CD8-positive, alpha-beta memory T cell (primary cell): ENCODE results near the gene OR4C6. TPM values are rescaled to one million over a fixed set of nuclear protein-coding genes. Genes with fewer than 3 reads are reported as not detected.

Experiments used
- CTCF ChIA-PET: fragments of 350-600 bp; sonication (Branson Sonifier 250); formaldehyde crosslinking; loops from one replicate; lab custom pipeline; 2021; ENCODE audit warnings: antibody characterized with exemption; lab: Charles Lee
- POLR2A ChIA-PET: fragments of 350-600 bp; sonication (Branson Sonifier 250); formaldehyde crosslinking; loops from one replicate; lab custom pipeline; 2021; ENCODE audit warnings: antibody characterized with exemption; lab: Charles Lee
- DNase-seq, 5 donors: peaks; one replicate each; pipeline versions ENCODE4 v3.0.0 to v3.0.0-alpha.2; 2020 to 2022; ENCODE audit warnings: mixed read lengths in 1 of 5
- H3K27ac ChIP-seq: one replicate; pipeline ENCODE4 v1.7.0; 2013; ENCODE audit warnings: low read depth, mild to moderate bottlenecking, low read length, moderate library complexity
- H3K27me3 ChIP-seq: 2 replicates; pipeline ENCODE4 v1.7.0; 2013; ENCODE audit warnings: low read length, mild to moderate bottlenecking; ENCODE audit not compliant: insufficient read depth, poor library complexity, severe bottlenecking
- H3K36me3 ChIP-seq: 2 replicates; pipeline ENCODE4 v1.7.0; 2013; ENCODE audit warnings: mild to moderate bottlenecking, low read length, moderate library complexity; ENCODE audit not compliant: insufficient read depth
- H3K4me1 ChIP-seq: 2 replicates; pipeline ENCODE4 v1.7.0; 2013; ENCODE audit warnings: mild to moderate bottlenecking, low read length, moderate library complexity; ENCODE audit not compliant: insufficient read depth
- H3K4me3 ChIP-seq: 2 replicates; pipeline ENCODE4 v1.7.0; 2013; ENCODE audit warnings: mild to moderate bottlenecking, low read length
- H3K9me3 ChIP-seq: 2 replicates; pipeline ENCODE4 v1.7.0; 2013; ENCODE audit warnings: mild to moderate bottlenecking, low read length
- H3K27ac Mint-ChIP-seq, 8 donors: one replicate each; pipeline ENCODE4 v1.8.0; 2020 to 2021; ENCODE audit warnings: mixed read lengths in 8 of 8, mild to moderate bottlenecking in 6 of 8, inconsistent platforms in 3 of 8, moderate library complexity in 3 of 8
- H3K27me3 Mint-ChIP-seq, 2 donors: one replicate each; pipeline ENCODE4 v1.8.0; 2020 to 2021; ENCODE audit warnings: mixed read lengths in 2 of 2, mild to moderate bottlenecking in 1 of 2, moderate library complexity in 1 of 2
- H3K36me3 Mint-ChIP-seq, 3 donors: one replicate each; pipeline ENCODE4 v1.8.0; 2020 to 2021; ENCODE audit warnings: mixed read lengths in 3 of 3, inconsistent platforms in 1 of 3, mild to moderate bottlenecking in 1 of 3
- H3K4me1 Mint-ChIP-seq, 3 donors: one replicate each; pipeline ENCODE4 v1.8.0; 2020 to 2021; ENCODE audit warnings: mixed read lengths in 3 of 3, inconsistent platforms in 1 of 3, mild to moderate bottlenecking in 1 of 3
- H3K4me3 Mint-ChIP-seq, 7 donors: one replicate each; pipeline ENCODE4 v1.8.0; 2020 to 2021; ENCODE audit warnings: mixed read lengths in 7 of 7, mild to moderate bottlenecking in 6 of 7, moderate library complexity in 4 of 7, inconsistent platforms in 2 of 7
- H3K9me3 Mint-ChIP-seq, 5 donors: one replicate each; pipeline ENCODE4 v1.8.0; 2020 to 2022; ENCODE audit warnings: mixed read lengths in 5 of 5, mild to moderate bottlenecking in 3 of 5, moderate library complexity in 2 of 5, inconsistent platforms in 1 of 5
- polyA plus RNA-seq: library from polyadenylated mRNA; unstranded; fragments of 300-500 nt; fragmentation: Illumina TruSeq; gene quantifications from one replicate; pipeline ENCODE4 v1.2.3, GENCODE V29; 2021
- total RNA-seq, 2 experiments: library from RNA; stranded (reverse); gene quantifications; one replicate each; pipeline ENCODE4 v1.2.3, GENCODE V29; 2021

Gene OR4C6
- total RNA-seq (not detected), polyA plus RNA-seq (not detected)

GRCh38 chr11:55661901-55662300 lies at the start of gene OR4C6:
OR4C6 (plus strand) TSS chr11:55662201; CDS start chr11:55665167, 2,966 bp downstream.
- no peak for DNase-seq
- Histone ChIP-seq H3K36me3 (no peaks in the 10 kb centered on the region), H3K27ac (no peak within 1 kb of the TSS), H3K27me3 (no peaks in the 10 kb centered on the region), H3K4me3 (no peak within 1 kb of the TSS), H3K4me1 (no peaks in the 10 kb centered on the region), H3K9me3 (no peaks in the 10 kb centered on the region)
- no peaks in the 10 kb centered on the region for H3K27me3 Mint-ChIP-seq
- peaks cover 6 to 33% (median 10%) of the 10 kb centered on the region in 5 donors for H3K9me3 Mint-ChIP-seq
- no peak within 1 kb of the TSS for H3K27ac Mint-ChIP-seq
- H3K4me3 Mint-ChIP-seq = no peak within 1 kb of the TSS
- ChIA-PET POLR2A (no interaction called here), CTCF (no interaction called here)
- H3K4me1 Mint-ChIP-seq = no peaks in the 10 kb centered on the region
- H3K36me3 Mint-ChIP-seq = no peaks in the 10 kb centered on the region

DNA sequence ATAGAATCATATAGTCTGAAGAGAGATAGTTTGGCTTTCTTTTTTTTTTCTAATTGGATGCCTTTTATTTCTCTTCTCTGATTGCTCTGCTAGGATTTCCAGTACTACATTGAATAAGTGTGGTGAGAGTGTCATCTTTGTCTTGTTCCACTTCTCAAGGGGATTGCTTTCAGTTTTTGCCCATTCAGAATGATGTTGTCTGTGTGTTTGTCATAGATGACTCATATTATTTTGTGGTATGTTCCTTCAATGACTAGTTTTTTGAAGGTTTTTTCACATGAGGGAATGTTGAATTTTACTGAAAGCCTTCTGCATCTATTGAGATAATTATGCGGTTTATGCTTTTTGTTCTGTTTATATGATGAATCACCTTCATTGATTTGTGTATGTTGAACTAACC lies 37.5 kb upstream of the OR4C6 start:
- Histone ChIP-seq H3K27me3 (no peaks in the 10 kb centered on the region), H3K9me3 (no peaks in the 10 kb centered on the region), H3K4me1 (no peaks in the 10 kb centered on the region), H3K36me3 (no peaks in the 10 kb centered on the region), H3K4me3 (no peak overlapping the region), H3K27ac (no peak overlapping the region)
- Mint-ChIP-seq H3K36me3 (no peaks in the 10 kb centered on the region), H3K9me3 (peaks cover 0 to 36% (median 4%) of the 10 kb centered on the region in 5 donors), H3K27ac (no peak overlapping the region), H3K4me3 (no peak overlapping the region), H3K4me1 (no peaks in the 10 kb centered on the region), H3K27me3 (no peaks in the 10 kb centered on the region)
- no peak for DNase-seq
- POLR2A ChIA-PET = no interaction called here
- CTCF ChIA-PET = no interaction called here

DNA sequence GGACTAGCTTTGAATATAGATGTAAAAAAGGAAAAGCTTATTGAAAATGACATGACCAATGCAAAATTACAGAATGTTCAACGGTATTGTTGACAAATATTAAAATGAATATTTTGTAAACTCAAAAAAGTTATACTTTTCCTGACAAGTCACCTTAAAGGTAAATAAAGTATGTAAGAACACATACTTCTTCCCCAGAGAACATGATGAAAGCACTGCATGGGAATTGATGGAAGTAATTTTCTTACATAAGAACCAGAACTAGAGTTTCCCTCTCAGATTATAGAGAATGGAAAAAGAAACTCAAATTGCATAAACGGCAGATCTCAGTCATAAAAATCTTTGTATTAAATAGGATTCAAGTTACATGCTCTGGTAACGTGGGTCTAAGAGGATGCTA lies 27.2 kb upstream of the OR4C6 start, which contains the start of gene OR4P4:
Gene OR4P4, plus strand, starts transcription at position 301 of the 400 bp plus-strand sequence.
- no peaks in the 10 kb centered on the region for H3K9me3 ChIP-seq
- H3K9me3 Mint-ChIP-seq = peaks cover 0 to 54% (median 10%) of the 10 kb centered on the region in 5 donors
- no peak within 1 kb of the TSS for H3K4me3 ChIP-seq
- no peak within 1 kb of the TSS for H3K27ac ChIP-seq
- no peak within 1 kb of the TSS for H3K27ac Mint-ChIP-seq
- H3K4me3 Mint-ChIP-seq = no peak within 1 kb of the TSS
- CTCF ChIA-PET = no interaction called here
- H3K4me1 Mint-ChIP-seq = no peaks in the 10 kb centered on the region
- no peak for DNase-seq
- POLR2A ChIA-PET = no interaction called here
- H3K36me3 ChIP-seq = no peaks in the 10 kb centered on the region
- no peaks in the 10 kb centered on the region for H3K36me3 Mint-ChIP-seq
- H3K27me3 Mint-ChIP-seq = no peaks in the 10 kb centered on the region
- no peaks in the 10 kb centered on the region for H3K27me3 ChIP-seq
- no peaks in the 10 kb centered on the region for H3K4me1 ChIP-seq

DNA sequence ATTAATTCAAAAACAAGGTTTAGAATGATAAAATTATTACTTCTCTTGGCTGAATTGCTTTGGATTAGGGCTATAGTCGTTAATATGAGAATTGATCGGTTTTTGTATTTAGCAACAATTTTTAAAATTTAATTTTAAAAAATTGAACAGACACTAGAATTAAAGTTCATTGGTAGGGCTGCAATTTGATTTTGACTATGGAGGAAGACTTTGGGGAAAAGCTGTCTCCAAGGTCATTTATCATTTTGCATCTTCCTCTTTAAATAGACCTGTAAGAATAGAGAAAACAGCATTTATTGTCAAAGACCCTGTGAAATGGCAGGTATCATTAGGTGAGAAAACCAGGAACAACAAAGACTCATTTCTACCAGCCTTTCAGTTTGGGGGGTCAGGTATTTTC lies 14.0 kb upstream of the OR4C6 start, which contains the start of gene OR4S2:
Gene OR4S2, plus strand, starts transcription at position 301 of the 400 bp plus-strand sequence. CDS start 2,577 bp downstream, outside the sequence.
- no peaks in the 10 kb centered on the region for H3K9me3 ChIP-seq
- H3K9me3 Mint-ChIP-seq = peaks cover 0 to 13% (median 4%) of the 10 kb centered on the region in 5 donors
- no peaks in the 10 kb centered on the region for H3K27me3 ChIP-seq
- H3K36me3 ChIP-seq = no peaks in the 10 kb centered on the region
- H3K27me3 Mint-ChIP-seq = no peaks in the 10 kb centered on the region
- no peaks in the 10 kb centered on the region for H3K4me1 Mint-ChIP-seq
- H3K4me3 ChIP-seq = no peak within 1 kb of the TSS
- ChIA-PET POLR2A (no interaction called here), CTCF (no interaction called here)
- H3K27ac ChIP-seq = no peak within 1 kb of the TSS
- no peak within 1 kb of the TSS for H3K4me3 Mint-ChIP-seq
- H3K4me1 ChIP-seq = no peaks in the 10 kb centered on the region
- H3K27ac Mint-ChIP-seq = no peak within 1 kb of the TSS
- no peaks in the 10 kb centered on the region for H3K36me3 Mint-ChIP-seq
- no peak for DNase-seq

GRCh38 chr11:55652560-55652959 lies 9.4 kb upstream of the OR4C6 start:
- H3K27me3 Mint-ChIP-seq = no peaks in the 10 kb centered on the region
- DNase-seq = no peak
- Histone ChIP-seq H3K4me1 (no peaks in the 10 kb centered on the region), H3K27ac (no peak overlapping the region), H3K27me3 (no peaks in the 10 kb centered on the region), H3K9me3 (no peaks in the 10 kb centered on the region), H3K4me3 (no peak overlapping the region), H3K36me3 (no peaks in the 10 kb centered on the region)
- no peak overlapping the region for H3K4me3 Mint-ChIP-seq
- H3K4me1 Mint-ChIP-seq = no peaks in the 10 kb centered on the region
- POLR2A ChIA-PET = no interaction called here
- peaks cover 2 to 16% (median 6%) of the 10 kb centered on the region in 5 donors for H3K9me3 Mint-ChIP-seq
- no peak overlapping the region for H3K27ac Mint-ChIP-seq
- H3K36me3 Mint-ChIP-seq = no peaks in the 10 kb centered on the region
- CTCF ChIA-PET = no interaction called here

- ChIA-PET POLR2A (no interaction called here), CTCF (no interaction called here)
- Histone ChIP-seq H3K27me3 (no peaks in the 10 kb centered on the region), H3K9me3 (no peaks in the 10 kb centered on the region), H3K4me3 (no peak overlapping the region), H3K36me3 (no peaks in the 10 kb centered on the region), H3K27ac (no peak overlapping the region), H3K4me1 (no peaks in the 10 kb centered on the region)
- H3K9me3 Mint-ChIP-seq = peaks cover 1 to 14% (median 6%) of the 10 kb centered on the region in 5 donors
- H3K4me3 Mint-ChIP-seq = no peak overlapping the region
- no peaks in the 10 kb centered on the region for H3K27me3 Mint-ChIP-seq
- no peak overlapping the region for H3K27ac Mint-ChIP-seq
- H3K36me3 Mint-ChIP-seq = no peaks in the 10 kb centered on the region
- DNase-seq = no peak
- no peaks in the 10 kb centered on the region for H3K4me1 Mint-ChIP-seq
Measured at GRCh38 chr11:55655096-55655495, 6.9 kb upstream of the OR4C6 start.

GRCh38 chr11:55658031-55658573 lies 3.9 kb upstream of the OR4C6 start:
- Mint-ChIP-seq H3K27ac (no peak overlapping the region), H3K36me3 (no peaks in the 10 kb centered on the region), H3K9me3 (peaks cover 2 to 27% (median 6%) of the 10 kb centered on the region in 5 donors), H3K27me3 (no peaks in the 10 kb centered on the region), H3K4me3 (no peak overlapping the region), H3K4me1 (no peaks in the 10 kb centered on the region)
- no peak overlapping the region for H3K4me3 ChIP-seq
- DNase-seq = no peak
- no peak overlapping the region for H3K27ac ChIP-seq
- ChIA-PET POLR2A (no interaction called here), CTCF (no interaction called here)
- H3K4me1 ChIP-seq = no peaks in the 10 kb centered on the region
- H3K9me3 ChIP-seq = no peaks in the 10 kb centered on the region
- no peaks in the 10 kb centered on the region for H3K36me3 ChIP-seq
- no peaks in the 10 kb centered on the region for H3K27me3 ChIP-seq

GRCh38 chr11:55658608-55659007 lies 3.4 kb upstream of the OR4C6 start:
- Histone ChIP-seq H3K36me3 (no peaks in the 10 kb centered on the region), H3K9me3 (no peaks in the 10 kb centered on the region), H3K27ac (no peak overlapping the region), H3K4me1 (no peaks in the 10 kb centered on the region), H3K27me3 (no peaks in the 10 kb centered on the region), H3K4me3 (no peak overlapping the region)
- ChIA-PET POLR2A (no interaction called here), CTCF (no interaction called here)
- Mint-ChIP-seq H3K4me1 (no peaks in the 10 kb centered on the region), H3K9me3 (peaks cover 2 to 29% (median 3%) of the 10 kb centered on the region in 5 donors), H3K27ac (no peak overlapping the region), H3K4me3 (no peak overlapping the region), H3K36me3 (no peaks in the 10 kb centered on the region), H3K27me3 (no peaks in the 10 kb centered on the region)
- DNase-seq = no peak
